GM18861 (cell line): ENCODE measurements around the gene PDIA5.
A peak's percentile ranks its signal among the peaks of the same experiment; 100 is the strongest.

Experiments used
- ATAC-seq: cut with Tn5 transposase; IDR thresholded peaks from one replicate; pipeline ENCODE4 v1.9.1; 2021; ENCODE audit not compliant: unreplicated experiment

PDIA5 gene

DNA sequence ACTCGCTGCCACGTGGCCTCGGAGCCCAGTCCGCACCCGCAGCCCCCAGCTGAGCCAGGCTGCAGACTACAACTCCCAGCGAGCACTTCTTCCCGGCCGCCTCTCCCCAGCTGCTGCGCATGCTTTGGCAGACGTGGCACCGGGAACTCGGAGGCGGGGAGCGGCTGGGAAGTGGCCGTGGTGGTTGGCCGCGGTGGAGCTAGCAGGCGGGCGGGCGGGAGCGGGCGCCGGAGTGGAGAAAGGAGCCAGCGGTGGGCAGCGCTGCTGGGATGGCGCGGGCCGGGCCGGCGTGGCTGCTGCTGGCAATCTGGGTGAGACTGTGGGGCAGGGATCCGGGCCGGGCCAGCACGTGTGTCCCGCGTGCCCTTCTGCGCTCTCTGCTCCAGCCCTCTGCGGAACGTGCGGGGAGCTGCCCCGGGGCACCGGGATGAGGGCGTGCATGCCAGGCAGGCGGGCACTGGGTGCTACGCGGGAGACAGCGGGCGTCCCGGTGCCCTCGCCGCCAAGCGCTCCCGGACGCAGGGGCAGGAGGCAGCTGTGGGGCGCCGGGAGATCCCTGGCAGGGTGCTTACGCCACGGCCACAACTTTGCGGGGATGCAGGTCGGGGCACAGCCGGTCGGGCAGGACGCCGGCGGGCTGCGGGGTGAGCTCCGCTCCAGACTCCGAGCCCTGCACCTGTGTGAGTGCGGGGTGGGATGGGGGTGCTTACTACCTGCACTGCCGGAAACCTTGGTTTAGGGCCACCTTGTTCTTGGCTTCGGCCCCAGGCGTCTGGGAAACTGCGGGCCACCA is at the start of gene PDIA5:
Gene PDIA5, plus strand, starts transcription at position 130 of the 793 bp plus-strand sequence. Its CDS starts 140 bp downstream, at position 270.
- peak; percentile 72 for ATAC-seq

DNA sequence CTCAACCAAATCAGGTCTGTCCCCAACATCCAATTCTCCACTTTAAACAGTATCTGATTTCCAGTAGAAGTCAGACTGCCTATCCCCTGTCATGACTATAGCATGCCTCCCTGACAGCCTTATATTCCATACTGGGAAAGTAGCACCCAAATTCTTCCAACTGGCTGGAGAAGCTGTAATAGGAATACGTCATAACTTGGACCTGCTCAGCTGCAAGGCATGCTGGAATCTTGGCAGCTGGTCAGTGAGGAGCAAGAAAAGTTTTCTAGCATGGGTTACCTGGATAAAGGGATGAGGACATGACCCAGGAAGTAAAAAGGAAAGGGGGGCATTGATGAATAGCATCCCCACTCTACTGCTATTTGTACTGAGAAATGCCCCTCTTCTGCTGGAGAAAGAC is 48.1 kb upstream of the PDIA5 start:
- ATAC-seq: no peak

DNA sequence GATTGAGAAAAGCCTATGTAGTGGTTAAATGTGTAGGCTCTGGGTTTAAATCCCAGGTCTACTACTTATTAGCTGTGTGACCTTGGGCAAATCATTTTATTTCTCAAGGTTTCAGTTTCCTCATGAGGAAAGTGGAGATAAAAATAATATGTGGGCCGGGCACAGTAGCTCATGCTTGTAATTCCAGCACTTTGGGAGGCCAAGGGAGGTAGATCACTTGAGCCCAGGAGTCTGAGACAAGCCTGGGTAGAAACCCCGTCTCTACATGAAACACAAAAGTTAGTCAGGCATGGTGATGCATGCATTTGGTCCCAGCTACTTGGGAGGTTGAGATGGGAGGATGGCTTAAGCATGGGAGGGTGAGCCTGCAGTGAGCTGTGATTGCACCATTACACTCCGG is 47.7 kb upstream of the PDIA5 start:
- ATAC-seq: no peak

DNA sequence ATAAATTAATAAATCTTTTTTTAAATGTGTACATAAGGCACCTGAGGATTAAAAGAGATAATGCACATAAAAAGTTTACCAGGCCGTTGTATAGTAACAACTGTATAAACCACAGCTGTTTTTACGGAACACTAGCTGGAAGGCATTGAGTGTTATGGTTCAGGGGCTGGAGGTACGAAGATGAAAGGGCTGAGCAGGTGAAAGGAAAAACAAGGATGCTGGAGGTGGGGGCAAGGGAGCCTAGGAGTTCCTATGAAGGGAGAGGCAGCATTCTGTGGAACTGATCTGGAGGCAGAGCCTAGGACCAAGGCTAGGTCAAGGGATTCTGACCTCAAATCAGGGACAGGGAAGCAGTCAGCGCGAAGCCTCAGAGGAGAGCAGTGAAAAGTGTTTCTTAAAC is 47.2 kb upstream of the PDIA5 start:
- ATAC-seq: no peak

DNA sequence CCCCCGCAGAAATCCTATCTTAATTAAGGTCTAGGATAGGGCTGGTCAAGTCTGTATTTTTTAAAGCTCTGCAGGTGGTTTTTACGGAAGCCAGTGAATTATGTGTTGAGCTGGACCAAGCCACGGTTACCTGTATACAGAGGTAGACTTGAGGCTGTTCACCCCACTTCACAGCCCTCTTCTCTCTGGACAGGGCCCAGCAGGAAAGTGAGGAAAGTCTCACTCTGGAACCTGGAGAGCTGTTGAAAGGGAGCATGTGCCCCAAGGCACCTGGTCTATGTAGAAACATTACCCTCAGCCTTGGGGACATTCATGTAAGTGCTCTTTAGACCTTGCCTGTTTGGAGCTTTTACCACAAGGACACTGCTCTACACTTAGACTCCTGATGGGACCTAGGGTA is 46.1 kb upstream of the PDIA5 start:
- ATAC-seq: no peak

DNA sequence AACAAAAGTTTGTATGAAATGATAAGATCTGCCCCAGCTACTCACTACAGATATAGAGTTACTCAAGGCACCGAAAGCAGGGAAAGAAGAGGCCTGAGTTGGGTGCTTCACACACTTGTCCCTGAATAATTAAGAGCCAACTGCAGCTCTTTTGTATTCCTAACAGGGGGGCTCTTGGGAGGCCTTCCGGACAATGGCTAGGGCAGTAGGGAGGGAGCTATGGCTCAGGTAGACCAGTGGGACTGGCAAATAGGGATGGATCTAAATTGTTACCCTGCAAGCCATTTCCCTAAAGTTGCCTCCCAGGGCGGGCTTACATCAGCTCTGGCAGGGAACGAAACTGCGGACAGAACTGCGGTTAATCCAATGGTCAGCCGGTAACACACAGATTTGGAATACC is 45.4 kb upstream of the PDIA5 start:
- no peak for ATAC-seq

DNA sequence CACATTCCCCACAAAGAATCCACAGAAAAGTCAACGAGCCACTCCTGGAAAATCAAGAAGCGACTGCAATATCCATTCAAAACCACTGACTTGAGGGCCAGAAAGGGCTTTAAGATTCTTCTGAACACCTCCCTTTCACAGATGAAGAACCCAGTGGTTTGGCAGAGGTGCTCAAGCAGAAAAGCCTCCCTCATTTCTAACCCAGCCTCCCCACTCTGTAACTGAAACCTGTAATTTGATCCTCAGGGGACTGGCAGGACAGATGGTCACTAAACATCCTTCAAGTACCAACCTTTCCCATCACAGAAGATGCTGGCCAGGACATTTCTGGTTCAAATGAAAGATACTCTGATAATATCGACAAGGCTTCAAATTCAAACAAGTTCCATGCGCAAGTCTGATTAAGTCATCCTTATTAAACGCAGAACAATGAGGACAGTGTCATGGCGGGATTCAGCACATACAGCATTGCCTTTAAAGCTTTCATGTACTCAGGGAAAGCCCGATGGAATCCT is 44.8 kb upstream of the PDIA5 start:
- ATAC-seq: no peak

DNA sequence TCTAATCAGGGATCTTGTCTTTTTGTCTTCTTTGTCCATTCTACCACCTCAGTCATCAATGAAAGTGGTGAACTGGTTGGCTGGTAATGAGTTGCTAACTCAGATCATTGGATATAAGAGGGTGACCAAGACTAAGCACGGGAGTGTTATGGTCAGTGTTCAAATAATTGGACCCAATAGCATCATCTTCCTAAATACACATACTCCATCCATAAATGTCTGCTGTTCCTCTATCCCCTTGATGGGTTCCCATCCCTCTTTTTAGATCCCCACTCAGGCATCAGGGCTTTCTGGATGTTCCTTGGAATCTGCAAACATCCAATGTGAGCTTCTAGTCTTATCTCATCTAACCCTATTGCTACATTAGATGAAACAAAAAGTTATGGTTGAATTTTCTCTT is 42.8 kb upstream of the PDIA5 start:
- no peak for ATAC-seq

DNA sequence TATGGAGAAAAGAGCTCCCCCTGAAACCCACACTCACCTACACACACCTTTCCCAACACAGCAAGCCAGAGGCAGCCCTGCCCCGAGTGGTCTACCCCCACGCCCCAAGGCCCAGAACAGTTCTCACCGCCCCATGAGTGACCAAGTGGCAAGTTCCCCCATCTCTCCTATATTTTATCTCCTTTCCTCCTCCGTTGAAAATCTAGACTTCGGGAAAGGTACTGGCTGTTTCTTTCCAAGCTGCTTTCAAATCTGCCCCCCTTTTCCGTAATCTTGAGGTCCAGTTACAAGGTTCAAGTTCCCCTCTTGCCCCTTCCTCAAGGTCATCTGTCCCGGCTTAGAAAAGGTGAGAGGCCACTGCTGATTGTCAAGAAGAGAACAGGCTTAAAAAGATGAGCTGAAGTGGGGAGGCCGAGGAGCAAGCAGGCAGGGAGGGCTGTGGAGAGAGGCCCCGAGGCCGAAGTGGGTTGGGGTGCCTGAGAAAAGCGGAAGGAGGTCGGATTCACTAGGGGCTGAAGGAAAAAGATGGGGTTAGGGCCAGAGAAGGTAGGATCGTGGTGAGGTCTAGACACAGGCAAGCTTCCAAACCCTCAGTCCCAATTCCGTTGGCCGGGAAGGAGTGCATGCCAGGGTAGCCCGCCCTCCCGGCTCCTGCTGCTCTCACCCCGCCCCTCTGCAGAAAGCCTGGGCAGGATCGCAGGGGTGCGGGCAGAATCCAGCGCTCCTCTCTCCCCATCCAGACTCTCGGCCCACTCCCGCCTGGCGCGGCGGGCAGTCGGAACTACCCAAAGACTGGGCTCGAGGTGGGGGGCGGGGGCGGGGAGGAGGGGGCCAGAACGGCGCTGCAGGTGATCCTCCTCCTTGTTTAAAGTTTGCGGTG is 40.9 kb upstream of the PDIA5 start:
- ATAC-seq: no peak

DNA sequence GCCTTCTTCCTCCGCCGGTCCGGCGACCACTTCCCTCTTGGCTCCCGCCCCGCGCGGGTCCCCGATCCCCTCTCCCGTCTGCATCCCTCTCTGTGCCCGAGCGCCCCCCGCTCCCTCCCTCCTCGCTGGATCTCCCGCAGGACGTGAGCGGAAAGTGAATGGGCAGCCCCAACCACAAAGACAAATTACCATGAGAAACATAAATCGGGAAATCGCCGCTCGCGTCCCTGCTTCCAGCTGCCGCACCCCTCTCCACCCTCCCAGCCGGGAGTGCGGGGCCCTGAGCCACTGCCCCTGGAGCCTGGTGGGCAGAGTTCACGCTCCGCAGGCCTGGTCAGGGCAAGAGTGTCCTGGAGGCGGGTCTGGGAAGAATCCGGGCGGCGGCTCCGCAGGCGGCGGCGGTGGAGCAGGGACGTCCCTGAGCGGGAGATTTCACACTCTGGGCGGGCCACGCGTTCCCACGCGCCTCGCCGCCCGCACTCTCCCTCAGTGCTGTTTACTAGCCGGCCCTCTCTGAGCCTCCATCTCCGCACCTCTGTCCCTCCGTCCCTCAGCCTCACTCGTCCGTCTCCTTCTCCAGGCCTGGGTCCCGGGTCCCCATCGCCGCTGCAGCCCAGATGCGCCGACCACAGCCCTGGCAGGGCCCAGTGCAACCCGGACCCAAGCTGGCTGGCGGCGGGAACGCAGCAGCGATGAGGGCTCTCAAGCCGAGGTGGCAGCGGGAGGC is 40.1 kb upstream of the PDIA5 start:
- ATAC-seq: no peak

DNA sequence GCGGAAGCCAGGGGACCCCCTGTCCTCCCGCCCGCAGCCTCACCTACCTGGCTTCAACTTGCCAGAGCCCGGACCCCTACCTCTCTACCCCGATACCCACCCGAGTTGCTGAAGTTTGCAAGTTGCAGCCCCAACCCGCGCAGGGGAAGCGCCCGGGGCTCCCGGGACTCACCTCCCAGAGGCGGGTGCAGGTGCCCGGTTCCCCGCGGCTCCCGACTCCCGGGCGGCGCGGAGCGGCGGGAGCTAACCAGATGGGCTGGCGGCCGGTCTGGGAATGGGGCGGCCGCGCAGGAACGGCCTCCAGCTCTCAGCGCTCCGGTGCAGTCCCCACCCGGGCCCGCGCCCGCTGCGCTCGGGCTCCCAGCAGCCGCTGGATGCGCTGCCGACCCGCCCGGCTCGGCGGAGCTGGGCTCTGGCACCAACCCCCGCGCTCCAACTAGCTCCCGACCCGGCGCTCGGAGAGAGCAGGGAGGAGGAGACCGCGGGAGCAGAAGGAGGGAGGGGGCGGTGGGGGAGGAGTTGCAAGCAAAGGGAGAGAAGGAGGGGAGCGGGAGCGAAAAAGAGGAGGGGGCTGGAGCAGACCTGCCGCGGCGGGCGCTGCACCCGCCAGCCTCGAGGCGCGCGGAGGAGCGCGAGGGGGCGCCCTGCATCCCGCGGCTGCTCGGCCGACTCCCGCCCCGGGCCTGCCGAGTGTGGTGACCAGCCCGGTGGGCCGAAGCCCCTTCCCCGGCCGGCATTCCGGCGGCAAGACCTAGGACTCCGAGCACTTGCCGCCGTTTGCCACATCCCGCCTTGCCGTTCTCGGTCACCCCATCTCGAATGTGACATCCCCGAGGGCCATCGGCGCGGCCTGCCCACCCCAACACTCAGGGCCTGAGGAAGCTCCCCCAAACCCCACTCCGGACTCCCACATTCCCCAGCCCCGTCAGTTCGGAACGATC is 39.3 kb upstream of the PDIA5 start, which contains the start of gene SEMA5B:
Gene SEMA5B, minus strand, starts transcription at position 472 of the 941 bp plus-strand sequence. CDS start 66,500 bp downstream, outside the sequence.
- ATAC-seq: no peak

DNA sequence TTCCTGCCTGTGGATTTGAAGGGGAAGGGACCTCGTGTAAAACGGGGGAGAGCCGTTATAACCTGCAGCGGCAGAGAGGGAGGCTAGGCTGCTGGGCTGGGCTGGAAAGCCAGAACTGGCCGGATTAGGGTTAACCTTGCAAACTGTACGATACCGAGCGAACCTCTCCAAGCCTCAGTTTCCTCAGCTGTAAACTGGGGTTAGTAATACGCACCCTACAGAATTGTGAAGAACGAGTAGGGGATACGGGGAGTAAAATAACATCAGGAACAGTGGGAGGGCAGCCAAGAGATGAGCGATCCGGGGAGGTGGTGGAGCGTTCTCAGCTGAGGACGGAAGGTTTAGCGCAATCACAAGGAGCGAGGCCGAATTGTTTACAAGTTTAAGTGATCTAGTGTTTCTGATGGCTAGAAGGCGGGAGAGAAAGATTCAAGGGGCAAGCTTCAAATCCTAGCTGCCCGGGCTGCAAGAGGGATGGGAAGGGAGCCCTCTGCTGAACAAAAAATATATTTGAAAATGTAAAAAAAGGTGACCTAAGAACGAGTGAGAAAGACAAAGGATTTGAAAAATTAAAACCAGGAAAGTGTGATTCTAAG is 38.5 kb upstream of the PDIA5 start:
- ATAC-seq: no peak

DNA sequence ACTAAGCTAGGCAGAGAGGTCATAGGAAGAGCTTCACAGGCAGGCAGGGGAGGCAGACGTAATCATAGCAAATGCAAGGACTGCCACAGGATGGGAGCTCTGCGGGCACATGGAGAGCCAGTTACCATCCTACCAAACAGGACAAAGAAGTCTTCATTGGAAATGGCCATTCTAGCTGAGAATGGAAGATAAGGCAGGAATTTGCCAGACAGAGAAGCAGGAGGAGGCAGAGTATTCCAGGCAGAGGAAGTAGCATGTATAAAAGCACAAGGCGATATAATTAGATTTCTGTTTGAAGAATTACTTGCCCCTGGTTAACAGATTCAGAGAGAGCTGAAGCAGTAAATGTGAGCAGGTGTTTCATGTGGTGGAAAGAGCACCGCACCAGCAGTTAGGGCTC is 35.8 kb upstream of the PDIA5 start:
- ATAC-seq: no peak

DNA sequence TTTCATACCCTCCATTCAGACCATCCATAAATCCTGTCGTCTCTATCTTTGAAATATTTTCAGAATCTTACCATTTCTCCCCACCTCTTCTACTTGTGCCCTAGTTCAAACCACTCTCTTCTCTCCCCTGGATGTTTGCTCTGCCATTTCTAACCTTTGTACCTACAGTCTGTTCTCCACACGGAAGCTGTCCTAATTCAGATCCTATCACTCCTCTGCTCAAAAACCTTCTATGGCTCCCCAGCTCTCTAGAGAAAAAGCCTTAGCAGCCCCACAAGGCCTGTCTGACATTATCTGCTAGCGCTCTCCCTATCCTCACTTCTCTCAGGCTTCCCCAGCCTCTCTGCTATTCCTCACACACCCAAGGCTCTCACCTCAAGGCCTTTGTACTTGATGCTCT is 34.8 kb upstream of the PDIA5 start:
- no peak for ATAC-seq

DNA sequence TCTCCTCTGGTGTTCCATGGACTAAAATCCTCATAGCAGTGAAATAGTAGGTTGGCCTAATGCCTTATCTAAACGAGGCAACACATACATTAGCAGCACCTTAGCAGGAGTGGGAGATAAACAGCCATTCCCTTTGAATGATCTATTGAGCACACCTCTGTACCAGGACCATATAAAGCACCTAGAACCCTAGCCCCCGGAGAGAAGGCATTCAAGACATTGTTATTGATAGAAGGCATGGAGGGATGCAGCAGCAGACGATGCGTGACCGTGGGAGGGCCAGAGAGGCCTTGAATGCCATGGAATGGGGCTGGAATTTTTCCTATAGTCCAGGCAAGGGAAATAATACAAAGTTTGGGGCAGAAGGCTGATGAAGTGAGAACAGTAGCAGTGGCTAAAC is 32.7 kb upstream of the PDIA5 start:
- ATAC-seq: no peak

DNA sequence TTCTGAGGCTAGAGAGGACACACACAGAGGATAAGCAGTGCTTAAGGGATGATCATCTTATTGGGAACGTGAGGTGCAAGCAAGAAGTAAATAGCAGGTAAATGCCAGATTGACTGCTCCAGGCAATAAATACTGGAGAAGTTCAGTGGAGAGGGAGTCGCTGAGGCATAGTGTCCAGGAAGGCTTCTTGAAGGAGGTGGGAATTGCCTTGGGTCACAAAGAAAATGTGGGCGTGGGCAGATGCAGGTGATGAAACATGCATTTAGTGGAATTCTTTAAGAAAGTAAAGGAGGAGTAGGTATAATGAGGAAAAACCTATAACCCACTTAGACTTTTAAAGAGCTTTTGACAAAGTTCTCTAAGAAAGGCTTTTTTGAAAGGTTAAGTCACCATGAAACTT is 31.8 kb upstream of the PDIA5 start:
- ATAC-seq: no peak

DNA sequence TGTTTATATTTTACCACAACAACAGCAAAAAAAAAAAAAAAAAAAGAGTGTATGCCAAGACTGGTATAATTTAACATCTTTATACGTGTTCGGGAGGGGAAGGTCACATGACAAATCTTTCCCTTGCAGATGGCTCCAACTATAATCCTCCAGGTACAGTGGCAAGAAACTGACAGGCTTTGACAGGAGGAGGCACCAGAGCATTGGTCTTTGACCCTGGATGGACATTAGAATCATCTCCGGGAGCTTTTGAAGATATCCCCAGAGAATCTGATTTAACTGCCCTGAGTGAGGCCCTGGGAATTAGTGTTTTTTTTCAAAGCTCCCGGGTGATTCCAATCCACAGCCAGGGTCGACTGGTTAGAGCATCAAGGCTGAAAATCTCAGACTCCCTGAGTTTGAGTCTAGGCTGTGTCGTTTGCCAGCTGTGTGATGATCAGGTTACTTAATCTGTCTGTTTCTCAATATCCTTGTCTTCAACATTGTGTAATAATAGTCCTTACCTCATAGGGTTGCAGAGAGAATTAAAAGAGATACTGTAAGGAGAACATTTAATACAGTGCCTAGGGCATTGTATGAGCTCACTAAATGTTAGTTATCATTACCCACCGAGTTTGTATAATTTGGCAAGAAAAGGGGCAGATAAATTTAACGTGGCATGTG is 30.3 kb upstream of the PDIA5 start:
- ATAC-seq: no peak

DNA sequence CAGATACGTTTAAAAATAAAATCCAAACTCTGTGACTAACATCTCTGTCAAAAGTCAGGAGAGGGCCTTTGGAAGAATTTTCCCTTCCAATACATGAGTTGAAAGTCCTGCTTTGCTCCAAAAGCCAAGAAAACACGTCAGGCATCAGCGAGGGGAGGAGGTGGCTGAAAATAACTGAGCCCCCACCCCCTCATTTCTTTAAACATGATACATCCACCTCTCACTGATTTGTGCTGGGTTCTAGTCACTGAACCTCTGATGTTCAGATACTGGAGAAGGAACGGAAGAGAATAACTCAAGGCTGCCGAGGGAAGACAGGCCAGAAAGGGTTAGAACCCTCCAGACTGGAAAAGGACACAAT is 29.8 kb upstream of the PDIA5 start:
- no peak for ATAC-seq

DNA sequence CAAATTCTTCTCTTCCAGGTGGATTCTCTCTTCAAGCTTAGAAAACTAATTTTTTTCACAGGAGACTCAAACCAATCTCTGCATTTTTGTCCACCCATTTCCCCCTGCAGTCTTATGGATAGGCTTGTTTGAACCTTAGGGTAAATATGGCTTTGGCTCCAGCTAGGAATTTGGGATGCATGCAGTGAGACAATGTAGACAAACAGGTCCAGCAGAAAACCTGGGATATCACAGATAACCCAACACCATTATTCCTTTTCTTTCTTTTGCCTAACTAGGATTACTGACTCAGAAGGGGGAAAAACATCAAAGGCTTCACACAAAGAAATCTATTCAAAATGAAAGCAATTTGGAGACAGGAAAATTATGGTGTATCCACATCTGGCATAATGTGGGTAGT is 28.1 kb upstream of the PDIA5 start:
- ATAC-seq: no peak
